GM12875 (cell line): ENCODE results near the gene P2RY12.

Experiments
- H3K4me3 ChIP-seq: one replicate; pipeline ENCODE4 v1.5.1; 2011; ENCODE audit warnings: low read depth, low read length, control low read depth
- CTCF ChIP-seq: IDR thresholded peaks from 2 replicates; pipeline ENCODE4 v1.5.1; 2011; ENCODE audit warnings: low read depth, mild to moderate bottlenecking, control low read depth, inconsistent platforms, low read length, moderate library complexity, borderline replicate concordance; ENCODE audit not compliant: insufficient read depth

P2RY12 gene

GRCh38 chr3:151407928-151408327, 23.4 kb upstream of the P2RY12 start:
- no peak for TF ChIP-seq CTCF
- no peak overlapping the region for H3K4me3 ChIP-seq

DNA sequence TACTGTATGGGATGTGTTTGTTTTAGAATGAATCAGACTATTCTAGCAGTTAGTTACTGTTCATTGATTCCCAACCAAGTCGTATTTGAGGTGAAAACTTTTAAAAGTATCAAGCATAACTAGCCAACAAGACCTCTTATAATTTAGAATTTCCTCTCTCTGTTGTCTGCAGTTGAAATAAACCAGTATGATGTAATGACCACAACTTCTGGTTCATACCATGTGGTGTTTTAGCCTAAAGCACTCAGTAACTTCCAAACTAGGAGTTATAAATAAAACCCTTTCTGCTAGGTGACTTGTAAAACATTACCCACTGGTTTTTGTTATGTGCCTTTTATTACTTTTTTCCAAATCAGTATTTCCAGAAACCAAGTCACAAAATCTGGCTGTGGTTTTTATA, 19.8 kb upstream of the P2RY12 start:
- no peak for TF ChIP-seq CTCF
- no peak overlapping the region for H3K4me3 ChIP-seq

DNA sequence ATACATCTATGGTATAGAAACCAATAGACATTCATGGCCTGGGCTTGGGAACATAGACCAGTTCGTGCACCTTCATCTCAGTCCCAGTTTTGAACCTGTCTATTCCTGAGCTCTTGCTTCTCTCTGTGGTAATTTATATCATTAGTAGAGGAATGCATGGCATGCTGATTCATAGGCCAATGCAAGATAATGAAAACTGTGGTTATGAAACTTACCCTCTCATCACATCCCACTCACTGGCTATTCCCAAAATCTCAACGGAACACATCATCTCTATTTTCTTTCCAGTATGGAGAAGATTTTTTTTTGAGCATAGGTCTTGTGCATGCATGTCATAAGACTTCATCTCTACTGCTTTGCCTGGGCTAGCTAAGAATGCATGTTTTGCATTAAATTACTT, 18.7 kb upstream of the P2RY12 start:
- H3K4me3 ChIP-seq: no peak overlapping the region
- TF ChIP-seq CTCF: no peak

DNA sequence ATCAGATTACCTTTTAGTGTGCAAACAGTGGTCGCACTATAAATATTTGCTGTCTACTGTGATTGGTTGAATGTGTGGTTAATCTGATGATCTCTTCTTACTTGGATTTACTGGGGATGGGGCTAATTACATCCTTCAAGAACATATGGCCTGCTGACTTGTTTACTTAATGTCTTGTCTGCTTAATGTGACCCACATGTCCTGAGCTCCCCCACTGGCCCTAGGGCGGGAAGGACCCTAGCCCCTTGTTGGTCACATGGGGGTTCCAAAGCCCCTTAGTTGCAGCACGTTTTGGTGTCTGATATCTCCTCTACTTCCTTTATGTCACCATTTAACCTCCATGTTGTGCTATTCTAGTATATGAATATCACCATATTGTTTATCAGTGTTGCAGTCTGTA, 17.8 kb upstream of the P2RY12 start:
- no peak overlapping the region for H3K4me3 ChIP-seq
- TF ChIP-seq CTCF: no peak

- H3K4me3 ChIP-seq: no peak overlapping the region
- TF ChIP-seq CTCF: no peak
These were observed 15.8 kb upstream of the P2RY12 start for GRCh38 chr3:151400341-151400740.

DNA sequence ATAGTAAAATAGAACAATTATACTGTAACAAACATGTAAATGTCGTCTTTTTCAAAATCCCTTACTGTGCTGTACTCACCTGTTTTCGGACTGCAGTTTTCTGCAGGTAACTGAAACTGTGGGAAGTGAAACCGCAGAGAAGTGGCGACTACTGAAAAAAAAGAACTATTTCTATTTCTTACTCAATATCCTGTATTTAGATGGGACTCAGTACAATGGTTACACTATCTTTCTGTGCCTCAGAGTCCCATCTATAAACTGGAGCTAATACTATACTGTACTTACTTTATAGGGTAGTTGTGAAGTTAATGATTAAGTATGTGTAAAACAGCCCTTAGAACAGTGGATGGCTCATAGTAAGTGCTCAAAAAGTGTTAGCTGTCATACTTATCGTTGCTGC, 14.3 kb upstream of the P2RY12 start:
- TF ChIP-seq CTCF: no peak
- no peak overlapping the region for H3K4me3 ChIP-seq

DNA sequence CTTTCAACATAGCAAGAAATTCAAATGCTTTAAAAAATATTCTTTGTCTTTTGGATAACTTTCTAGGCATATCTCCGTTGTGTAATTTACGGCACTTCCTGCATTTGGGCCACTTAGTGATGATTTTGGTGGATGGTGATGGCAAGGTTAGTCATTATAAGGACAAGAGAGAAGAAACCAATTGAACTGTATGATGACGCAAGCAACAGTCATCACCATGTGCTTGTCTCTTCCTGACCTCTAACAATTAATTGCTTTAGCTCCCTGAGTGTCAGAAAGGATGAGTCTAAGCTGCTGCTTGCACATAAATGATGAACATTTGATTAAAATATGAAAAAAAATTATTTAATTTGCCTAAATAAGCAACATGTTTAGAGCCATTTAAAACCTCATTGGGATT, 11.3 kb upstream of the P2RY12 start:
- no peak for TF ChIP-seq CTCF
- no peak overlapping the region for H3K4me3 ChIP-seq
